Stimulated activated CD4-positive, alpha-beta T cell treated with anti-CD3 and anti-CD28 coated beads, Interleukin-2, amount 100 ng/mL, for 48 hours (primary cell): ENCODE data around the gene SNX19.
"Not testable (repeated sequence)": the region's sequence is repeated elsewhere in the genome, so short reads cannot be mapped to it uniquely, and the experiment has no call there.

Experiments used
- DNase-seq, 2 donors: peaks; one replicate each; pipeline ENCODE4 v3.0.0-alpha.2; 2020

Gene SNX19

DNA sequence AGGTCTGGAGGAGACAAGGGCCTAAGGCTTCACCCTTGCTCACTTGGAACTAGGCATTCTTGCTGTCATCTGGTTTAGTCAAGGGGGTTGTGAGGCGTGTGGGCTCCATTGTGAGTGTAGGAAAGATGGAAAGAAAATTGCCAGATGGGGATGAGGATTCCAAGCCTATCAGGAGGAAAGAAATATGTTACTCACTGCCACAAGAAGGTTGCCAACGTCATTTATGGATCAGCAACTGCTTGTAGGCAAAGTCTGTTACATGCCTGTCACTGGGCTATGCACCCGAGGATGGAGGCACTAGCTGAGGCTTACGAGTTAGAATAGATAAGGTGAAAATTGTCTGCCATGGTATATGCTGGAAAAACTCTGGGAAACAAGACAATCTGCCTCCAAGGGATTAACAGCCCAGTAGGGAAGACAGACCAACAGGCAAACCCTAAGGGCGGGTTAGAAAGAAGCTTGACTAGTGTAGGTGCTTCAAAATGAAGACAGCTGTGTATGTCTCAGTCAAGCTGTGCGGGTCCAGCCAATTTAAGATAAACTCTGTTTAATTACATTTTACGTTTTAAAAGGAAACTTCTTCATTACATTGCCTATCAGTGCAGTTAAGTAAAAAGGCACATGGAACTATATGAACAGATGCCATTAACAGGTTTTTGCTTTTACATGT lies 47.4 kb downstream of the SNX19 start:
- DNase-seq: no peak

GRCh38 chr11:130868086-130868710 lies 48.1 kb downstream of the SNX19 start:
- DNase-seq: no peak

DNA sequence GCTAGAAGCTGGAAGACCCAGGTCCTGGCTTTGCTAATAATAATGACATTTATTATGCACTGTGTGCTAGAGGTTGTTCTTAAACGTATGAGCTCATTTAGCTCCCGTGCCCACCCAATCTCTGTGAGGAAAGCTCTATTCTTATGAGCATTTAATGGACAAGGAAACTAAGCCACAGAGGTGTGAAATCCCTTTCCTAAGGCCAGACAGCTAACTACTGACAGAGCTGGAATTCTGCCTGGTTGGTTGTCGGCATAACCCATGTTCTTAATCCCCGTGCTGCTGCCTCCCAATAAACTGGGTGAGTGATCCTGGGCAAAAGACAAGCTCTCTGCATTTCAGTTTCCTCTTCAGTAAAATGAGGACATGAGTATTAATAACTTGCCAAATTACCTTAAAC lies 49.4 kb downstream of the SNX19 start:
- no peak for DNase-seq

- no peak for DNase-seq
These were observed 50.5 kb downstream of the SNX19 start for GRCh38 chr11:130865774-130866114.

GRCh38 chr11:130865091-130865773 lies 51.0 kb downstream of the SNX19 start:
- no peak for DNase-seq

- DNase-seq: peak; percentile 85 to 87
These were observed 54.1 kb downstream of the SNX19 start for GRCh38 chr11:130861902-130862860.

GRCh38 chr11:130861283-130861682 lies 55.0 kb downstream of the SNX19 start:
- no peak for DNase-seq

DNA sequence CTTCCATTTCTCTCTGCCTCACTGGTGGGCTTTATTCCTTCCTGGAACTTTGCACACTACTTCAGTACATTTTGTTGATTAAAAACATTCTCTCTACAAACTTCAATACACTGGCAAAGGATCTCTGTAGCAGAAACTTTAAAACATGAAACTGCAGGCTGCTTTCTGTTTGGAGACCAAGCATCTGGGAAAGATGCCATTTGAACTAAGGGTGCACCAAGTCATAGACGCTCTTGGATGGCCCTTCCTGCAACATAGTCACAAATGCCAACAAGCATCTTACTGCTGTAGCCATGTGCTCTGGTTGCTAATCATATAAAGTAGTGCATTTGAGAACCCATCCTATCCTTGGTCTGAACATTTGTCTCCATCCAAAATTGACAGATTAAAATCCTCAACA lies 56.4 kb downstream of the SNX19 start:
- DNase-seq: no peak

DNA sequence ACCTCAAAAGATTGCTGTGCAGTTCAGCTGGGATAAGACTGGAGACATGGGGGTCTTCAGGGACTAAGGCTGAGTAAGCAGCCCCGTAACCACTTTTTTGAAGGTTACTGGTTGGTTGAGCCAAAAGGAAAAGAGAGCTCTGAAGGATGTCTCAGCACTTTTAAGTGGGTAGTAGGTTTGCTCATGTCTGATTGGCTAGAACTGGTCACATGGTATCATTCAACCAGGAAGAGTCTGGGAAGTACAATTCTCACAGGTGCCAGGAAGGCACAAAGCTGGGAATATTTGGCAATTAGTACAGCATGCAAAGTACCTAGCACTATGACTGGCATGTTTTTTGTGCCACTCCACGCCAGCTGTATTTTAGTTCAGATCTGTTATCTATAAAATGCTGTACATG lies 58.1 kb downstream of the SNX19 start:
- DNase-seq: no peak

GRCh38 chr11:130855707-130856106 lies 60.6 kb downstream of the SNX19 start:
- DNase-seq: not testable (repeated sequence)

DNA sequence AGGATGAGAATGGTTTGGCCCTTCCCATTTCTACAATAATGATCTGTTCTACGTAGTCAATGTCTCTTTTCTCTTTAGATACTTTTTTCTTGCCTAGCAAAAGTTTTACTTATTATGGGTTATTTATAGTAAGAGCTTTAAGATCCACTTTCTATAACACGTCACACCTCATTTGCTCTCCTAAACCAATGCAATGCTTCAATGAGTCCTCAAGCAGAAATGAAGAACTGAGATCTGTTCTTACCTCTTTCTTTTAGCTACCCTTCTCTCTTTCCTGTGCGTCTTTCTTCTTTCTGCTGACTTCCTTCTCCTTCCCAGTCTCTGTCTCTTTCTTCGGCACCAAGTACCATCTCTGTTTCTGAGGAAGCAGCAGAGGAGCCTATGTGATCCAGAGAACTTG lies 61.8 kb downstream of the SNX19 start:
- no peak for DNase-seq

DNA sequence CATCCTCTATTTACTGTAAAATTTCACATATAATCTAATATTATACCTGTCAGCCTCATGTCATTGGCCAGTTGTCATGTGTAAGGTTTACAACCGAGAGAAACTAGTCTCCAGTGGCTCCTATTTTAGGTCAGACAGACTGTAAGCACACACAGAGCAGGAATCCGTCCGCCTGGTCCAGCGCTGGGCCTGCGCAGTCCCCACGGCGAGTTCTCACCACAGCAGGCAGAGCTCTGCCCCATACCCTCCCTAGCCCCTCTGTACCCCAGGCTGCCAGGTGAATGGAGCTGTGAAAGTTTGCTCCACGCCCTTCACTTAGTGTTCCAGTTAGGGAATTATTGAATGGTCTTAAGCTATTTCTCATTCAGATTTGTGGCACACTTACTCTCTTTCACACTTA lies 63.7 kb downstream of the SNX19 start:
- DNase-seq: no peak

DNA sequence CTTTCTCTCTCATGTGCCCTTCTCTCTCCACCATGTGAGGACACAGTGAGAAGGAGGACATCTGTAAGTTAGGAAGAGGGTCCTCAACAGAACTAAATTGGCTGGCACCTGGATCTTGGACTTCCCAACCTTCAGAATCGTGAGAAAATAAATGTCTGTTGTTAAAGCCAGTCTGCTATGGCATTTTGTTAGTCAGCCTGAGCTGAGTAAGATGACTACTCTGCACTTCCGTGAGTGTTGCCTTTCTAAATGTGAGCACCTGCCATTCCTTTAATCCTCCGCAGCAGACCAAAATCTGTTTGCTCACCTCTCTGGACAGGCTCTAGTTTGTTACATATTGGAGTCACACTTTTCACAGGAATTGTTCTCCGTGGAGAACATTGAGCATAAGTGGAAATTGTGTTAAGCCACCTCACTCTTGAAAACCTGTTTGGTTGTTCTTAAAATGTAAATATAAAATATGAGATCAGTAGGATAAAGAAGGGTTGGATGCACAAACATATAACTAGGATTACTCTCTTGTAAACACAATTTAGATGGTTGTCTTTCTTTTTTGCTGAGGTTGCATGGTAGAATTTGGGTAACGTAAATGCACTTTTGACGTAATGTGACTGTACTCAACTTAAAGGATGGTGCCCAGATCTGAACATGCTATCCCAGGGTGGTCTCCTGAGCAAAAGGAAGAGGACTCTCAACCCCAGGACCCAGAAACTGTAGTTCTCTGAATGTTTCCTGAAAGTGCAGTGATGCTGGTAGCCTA lies 65.9 kb downstream of the SNX19 start:
- DNase-seq: no peak

DNA sequence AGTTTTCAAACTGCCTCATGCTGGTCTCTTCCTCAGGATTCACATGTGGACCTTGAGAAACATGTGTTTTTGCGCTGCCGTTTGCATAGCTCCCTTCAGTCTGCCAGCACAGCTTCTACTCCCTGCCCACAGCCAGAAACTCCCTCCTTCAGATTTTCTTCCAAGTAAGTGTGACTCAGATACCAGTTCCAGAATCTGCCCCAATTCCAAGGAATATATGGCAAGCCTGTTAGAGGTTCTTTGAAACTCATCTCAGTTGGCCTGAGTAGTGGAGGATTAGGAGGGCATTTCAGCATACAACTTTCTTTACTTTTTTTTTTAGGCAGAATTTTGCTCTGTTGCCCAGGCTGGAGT lies 67.1 kb downstream of the SNX19 start:
- no peak for DNase-seq

GRCh38 chr11:130848361-130849214 lies 67.7 kb downstream of the SNX19 start:
- no peak for DNase-seq

- no peak for DNase-seq
These were observed 68.8 kb downstream of the SNX19 start for GRCh38 chr11:130847517-130847916.

DNA sequence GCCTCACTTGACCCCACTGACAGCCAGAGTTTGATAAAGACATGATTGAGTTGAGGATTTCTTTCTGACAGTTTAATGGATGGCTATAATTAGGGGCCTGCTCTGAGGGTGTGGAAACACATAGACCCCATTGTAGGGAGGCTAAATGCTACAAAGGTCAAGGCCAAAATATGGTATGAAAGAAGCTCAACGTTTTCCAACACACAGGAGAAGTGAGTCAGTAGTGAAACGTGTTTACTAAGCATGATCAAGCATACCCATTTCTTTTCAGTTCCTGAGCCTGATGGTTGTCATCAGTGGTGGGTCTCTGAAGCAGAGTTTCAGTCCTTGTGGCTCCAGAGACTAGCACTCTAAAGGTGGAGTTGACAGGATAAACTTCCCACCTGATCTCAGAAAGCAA lies 69.7 kb downstream of the SNX19 start:
- no peak for DNase-seq

DNA sequence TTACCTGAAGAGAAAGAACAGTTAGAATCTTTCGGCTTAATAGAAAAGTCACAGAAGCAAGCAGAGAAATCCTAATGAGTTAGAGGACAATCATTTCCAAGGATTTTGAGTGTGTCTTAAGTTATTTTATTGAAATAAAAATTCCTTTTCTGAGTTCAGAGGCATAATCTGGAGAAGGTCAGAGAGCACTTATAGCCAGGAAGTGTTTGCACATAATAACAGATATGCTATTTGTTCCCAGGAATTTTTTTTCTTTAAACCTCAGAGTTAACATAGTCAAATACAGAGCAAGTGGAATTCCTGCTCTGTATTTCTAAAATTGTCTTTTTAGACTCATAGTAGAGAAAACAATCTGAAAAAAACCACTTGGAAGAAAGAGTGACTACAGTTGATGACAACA lies 74.3 kb downstream of the SNX19 start:
- DNase-seq: no peak

DNA sequence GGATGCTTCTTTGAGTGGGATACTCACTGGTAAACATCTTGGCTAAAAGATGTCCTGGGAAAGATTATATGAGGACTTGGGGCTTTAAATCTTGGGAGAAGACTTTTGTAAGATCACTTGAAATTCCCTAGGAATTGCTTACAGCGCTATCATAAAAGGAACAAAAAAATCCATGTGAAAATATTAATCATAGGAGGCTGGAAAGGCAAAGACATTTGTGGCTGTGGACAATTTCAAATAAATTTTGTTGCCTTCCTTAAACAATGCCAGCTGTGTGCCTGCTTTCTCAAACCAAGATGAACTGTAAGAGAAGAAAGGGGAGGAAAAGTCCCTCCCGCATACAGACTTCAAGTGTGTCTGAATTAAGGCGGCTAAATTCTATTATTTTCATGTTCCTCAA lies 75.6 kb downstream of the SNX19 start:
- DNase-seq: no peak

DNA sequence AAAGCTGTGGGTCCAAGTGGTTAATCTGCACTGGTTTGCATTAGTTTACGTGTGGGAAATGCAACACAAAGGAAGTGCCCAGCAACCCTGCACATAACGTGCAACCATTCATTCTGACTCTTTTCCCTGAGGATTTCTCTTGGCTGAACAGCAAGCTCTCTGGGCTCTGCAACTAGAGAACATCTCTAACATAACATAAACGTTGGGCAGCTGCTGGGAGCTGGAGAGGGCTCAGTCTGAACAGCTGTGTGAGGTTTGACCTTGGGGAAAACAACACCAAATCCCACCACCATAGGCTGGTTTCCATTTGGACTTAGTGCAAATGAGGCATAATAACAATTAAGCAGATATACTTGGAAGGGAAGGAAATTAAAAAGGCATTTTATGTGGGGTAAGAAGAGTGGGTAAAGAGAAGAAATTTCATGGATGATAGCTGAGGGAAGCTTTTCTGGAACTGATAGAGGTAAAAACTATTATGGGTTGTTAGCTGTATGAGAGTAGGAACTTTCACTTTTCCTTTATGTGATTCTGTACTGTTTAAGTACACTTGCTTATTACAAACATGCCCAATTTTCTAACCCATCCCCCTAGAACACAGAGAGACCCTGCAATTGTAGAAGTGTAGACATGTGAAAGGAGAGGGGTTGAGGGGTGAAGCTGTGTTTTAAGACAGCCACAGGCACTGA lies 76.2 kb downstream of the SNX19 start:
- DNase-seq: no peak

- no peak for DNase-seq
These were observed 79.1 kb downstream of the SNX19 start for GRCh38 chr11:130837194-130837593.
